Cardiac septum (tissue), 1 donor: Measurements from ENCODE around the gene NCAPG2. TPM values are rescaled to one million over a fixed set of nuclear protein-coding genes. Genes with fewer than 3 reads are reported as not detected.
"Not testable (repeated sequence)": the region's sequence is repeated elsewhere in the genome, so short reads cannot be mapped to it uniquely, and the experiment has no call there.

Experiments used
- DNase-seq: peaks from one replicate; pipeline ENCODE4 v3.0.0-alpha.2; 2020; ENCODE audit warnings: low spot score
- intact Hi-C: fragments of 100-400 bp; cut with DNase I; formaldehyde crosslinking; loops from one replicate; pipeline ENCODE4 v1.14.0; 2022
- total RNA-seq: library from RNA; stranded (reverse); fragmentation: NEBNext Ultra II Directional; extraction: Animal tissue kit (Norgen Biotek cat#: 25700); gene quantifications from one replicate; pipeline ENCODE4 v1.2.1, GENCODE V29; 2021
- donor health status: DM: no; HTN: no; CAD: no.

The NCAPG2 gene
- total RNA-seq, 1 donor from 2014 or later: 3.6 TPM

DNA sequence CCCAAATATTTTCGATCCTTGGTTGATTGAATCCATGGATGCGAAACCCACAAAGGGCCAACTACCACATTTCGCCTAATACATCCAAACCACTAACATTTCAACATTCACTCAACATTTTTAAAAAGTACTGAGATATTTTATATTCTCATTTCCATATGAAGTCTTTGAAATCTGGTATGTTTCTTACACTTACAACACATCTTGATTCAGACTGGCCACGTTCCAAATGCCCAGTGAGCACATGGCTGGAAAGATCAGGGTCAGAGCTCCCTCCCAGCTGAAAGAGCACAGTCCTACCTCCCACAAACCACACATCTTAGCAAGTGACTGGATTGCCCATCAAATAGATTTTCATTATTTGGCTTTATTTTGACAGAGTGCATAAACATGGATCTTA is 18.9 kb downstream of the NCAPG2 start:
- intact Hi-C loops: no loop called here

GRCh38 chr7:158684329-158684728 is 20.3 kb downstream of the NCAPG2 start:
- intact Hi-C loops: no loop called here
- DNase-seq: no peak

More for the DNA sequence above, 18.9 kb downstream of the NCAPG2 start:
- DNase-seq: no peak

GRCh38 chr7:158683541-158683940 is 21.1 kb downstream of the NCAPG2 start:
- DNase-seq: no peak
- intact Hi-C loops: no loop called here

DNA sequence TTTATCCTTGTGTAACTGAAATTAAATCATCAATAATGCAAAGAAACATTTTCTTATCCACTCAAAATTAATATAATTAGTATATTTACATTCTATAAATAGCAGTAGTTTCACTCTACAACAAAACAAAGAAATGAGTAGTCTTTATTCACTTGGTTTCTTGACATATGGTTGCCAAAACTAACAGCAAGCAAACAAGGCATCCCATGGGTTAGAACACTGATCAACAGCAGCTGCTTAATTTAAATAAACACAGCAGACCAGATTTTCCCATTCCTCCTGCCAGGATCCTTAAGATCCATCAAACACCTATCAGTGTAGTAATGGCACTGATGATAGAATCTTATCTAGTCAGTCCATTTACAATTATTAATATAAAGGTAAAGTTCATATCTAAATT is 22.1 kb downstream of the NCAPG2 start:
- DNase-seq: no peak
- intact Hi-C loops: no loop called here

- no peak for DNase-seq
- intact Hi-C loops: no loop called here
Measured at GRCh38 chr7:158680754-158681153, 23.9 kb downstream of the NCAPG2 start.

DNA sequence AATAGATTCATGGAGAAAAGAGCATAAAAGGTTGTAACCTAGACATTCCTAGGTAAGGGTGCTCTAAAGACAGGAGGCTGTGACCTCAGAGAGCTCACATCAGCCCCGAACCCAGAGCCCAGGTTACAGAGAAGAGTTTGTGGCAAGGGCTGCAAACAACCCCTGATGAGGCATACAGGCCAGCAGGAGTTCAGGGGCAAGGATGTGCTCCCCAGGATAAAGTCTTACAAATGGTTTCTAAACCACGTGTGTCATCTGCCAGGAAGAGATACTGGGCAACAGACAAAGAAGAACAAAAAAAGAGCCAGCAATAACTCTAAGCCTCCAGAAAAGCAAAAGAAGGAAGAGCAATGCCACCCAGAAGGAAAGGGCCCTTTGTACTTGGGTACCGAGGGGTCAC is 27.7 kb downstream of the NCAPG2 start:
- intact Hi-C loops: no loop called here
- DNase-seq: no peak

GRCh38 chr7:158676171-158676840 is 28.3 kb downstream of the NCAPG2 start:
- intact Hi-C loops: no loop called here

DNA sequence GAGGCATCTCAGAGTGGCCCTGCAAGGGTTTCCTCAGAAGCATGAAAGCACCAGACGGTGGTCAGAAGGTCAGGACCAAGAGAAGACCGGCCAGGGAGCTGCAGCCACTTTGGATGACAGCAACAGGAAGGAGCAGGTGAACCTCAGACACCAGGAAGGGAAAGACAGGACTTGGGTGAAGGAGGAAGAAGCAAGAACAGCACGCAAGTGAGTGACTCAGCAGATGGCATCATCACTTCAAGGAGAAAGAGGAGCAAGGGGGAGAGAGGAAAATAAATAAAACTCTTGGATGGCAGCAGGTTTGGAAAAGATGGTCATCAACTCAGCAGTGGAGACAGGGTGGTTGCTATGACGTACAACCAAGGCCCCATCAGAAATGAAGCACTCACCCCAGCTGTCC is 31.6 kb downstream of the NCAPG2 start:
- intact Hi-C loops: no loop called here
- no peak for DNase-seq

More at GRCh38 chr7:158676171-158676840, 28.3 kb downstream of the NCAPG2 start:
- no peak for DNase-seq

DNA sequence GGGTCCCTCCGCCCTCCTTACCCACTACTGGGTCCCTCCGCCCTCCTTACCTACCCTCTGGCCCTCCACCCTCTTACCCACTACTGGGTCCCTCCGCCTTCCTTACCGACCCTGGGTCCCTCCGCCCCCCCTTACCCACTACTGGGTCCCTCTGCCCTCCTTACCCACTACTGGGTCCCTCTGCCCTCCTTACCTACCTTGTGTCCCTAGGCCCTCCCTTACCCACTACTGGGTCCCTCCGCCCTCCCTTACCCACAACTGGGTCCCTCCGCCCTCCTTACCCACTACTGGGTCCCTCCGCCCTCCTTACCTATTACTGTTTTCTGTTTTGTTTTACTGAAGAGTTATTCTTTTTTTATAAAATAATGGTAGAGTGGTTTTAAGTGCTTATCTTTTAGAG is 36.5 kb downstream of the NCAPG2 start:
- DNase-seq, intact Hi-C loops: not testable (repeated sequence)

- DNase-seq, intact Hi-C loops: not testable (repeated sequence)
Measured at GRCh38 chr7:158666966-158667678, 37.5 kb downstream of the NCAPG2 start.

- intact Hi-C loops: no loop called here
Measured at GRCh38 chr7:158666401-158666800, 38.2 kb downstream of the NCAPG2 start.

DNA sequence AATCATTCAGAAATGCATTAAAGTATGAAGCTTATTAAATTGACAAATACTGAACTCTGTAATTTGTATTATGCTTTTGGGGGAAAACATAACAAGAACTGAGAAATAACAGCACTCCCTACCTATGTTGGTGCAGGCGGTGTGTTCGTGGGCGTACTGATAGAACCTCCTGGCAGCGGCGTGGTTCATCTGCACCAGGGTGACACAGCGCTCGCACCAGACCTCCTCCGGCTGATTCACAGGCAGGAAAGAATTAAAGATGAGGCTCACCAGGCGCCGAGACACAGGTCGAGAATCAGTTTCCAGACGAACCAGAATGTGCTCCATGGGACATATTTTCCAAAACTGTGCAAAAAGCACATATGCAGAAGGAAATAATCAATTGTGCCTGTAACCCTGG is 40.2 kb downstream of the NCAPG2 start:
- DNase-seq: no peak
- intact Hi-C loops: no loop called here

More at GRCh38 chr7:158666401-158666800, 38.2 kb downstream of the NCAPG2 start:
- no peak for DNase-seq

GRCh38 chr7:158663428-158663741 is 41.2 kb downstream of the NCAPG2 start:
- intact Hi-C loops: no loop called here
- no peak for DNase-seq

GRCh38 chr7:158662610-158663427 is 41.8 kb downstream of the NCAPG2 start:
- intact Hi-C loops: no loop called here
- DNase-seq: no peak

DNA sequence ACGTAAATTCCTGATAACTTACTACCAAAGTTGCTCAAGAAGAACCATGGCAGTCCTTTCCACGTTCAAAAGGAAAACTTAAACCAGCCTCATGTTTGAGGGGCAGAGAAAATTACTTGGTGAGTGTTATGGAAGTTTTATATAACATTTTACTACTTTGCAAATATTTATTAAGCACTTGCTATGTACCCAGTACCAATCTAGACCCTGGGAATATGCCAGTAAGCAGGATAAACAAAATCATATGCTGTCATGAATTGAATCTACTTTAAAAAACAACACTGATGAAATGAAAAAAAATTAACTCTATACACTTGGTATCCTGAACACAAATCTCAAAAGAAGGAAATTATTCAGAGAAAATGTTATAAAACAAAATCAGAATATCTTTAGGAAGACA is 46.1 kb downstream of the NCAPG2 start:
- intact Hi-C loops: no loop called here
- no peak for DNase-seq

DNA sequence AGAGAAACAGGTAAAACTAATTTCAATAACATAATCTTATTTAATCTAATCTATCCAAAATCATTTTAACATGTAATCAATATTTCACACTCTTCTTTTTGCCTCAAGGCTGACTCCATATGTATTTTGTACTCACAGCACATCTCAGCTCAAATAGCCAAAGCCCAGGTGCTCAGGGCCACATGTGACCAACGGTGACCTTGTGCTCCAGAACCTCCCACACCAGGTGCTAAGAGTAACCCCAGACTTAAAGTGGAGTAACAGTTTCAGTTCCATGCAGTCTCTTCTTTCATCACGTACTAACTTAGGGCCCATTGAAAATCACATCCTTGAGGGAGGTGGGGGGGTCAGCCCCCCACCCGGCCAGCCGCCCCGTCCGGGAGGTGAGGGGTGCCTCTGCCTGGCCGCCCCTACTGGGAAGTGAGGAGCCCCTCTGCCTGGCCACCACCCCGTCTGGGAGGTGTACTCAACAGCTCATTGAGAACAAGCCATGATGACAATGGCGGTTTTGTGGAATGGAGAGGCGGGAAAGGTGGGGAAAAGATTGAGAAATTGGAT is 47.3 kb downstream of the NCAPG2 start:
- no peak for DNase-seq
- intact Hi-C loops: no loop called here

GRCh38 chr7:158655931-158656441 is 48.6 kb downstream of the NCAPG2 start:
- no peak for DNase-seq
- intact Hi-C loops: no loop called here

DNA sequence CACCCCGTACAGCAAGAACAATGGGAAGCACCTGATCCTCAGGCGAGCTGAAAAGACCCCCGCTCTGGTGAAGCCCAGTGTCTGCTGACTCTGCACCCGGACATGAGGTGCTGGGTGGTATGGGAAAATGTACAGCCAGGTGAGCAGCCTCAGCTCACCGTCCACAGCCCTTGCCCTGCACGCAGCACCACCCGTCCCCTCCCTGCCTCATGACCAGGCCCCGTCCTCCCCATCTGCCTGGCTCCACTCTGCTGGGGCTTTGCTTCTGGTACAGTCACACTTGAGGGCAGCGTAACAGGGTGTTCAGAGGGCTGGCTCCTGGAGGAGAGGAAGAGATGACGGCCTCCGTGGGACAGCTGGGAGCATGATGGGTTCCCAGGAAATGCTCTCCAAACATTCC is 49.1 kb downstream of the NCAPG2 start:
- intact Hi-C loops: no loop called here
- DNase-seq: no peak

GRCh38 chr7:158651968-158652565 is 52.5 kb downstream of the NCAPG2 start:
- intact Hi-C loops: no loop called here
- DNase-seq: no peak

DNA sequence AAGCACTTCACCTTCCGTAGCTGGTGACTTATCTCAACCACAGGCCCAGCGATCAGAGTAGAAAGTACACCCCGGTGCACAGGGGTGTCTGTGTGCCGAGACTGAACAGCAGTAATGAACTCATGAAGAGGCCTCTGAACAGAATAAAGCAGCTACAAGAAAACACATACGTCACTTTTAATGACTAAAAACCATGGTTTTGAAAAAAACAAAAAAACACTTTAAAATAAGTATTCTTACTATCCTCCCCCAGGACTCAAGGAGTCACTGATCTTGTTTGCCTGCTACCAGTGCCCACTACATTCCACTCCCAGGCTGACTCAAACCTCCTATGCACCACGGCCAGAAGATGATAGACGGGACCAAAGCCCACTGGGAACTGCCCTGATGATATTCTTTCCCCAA is 53.8 kb downstream of the NCAPG2 start:
- DNase-seq: no peak
- intact Hi-C loops: no loop called here
